OCI-LY7 (cell line): ENCODE data around the gene CDC42BPG.

Source experiments
- CTCF ChIP-seq: fragments of 200-600 bp; sonication (generic); conservative IDR thresholded peaks from 2 replicates; pipeline ENCODE4 v1.5.1; 2014; ENCODE audit warnings: mild to moderate bottlenecking, antibody characterized with exemption, low read length, moderate library complexity, mixed read lengths
- EZH2phosphoT487 ChIP-seq: fragments of 200-600 bp; sonication (generic); IDR thresholded peaks from 2 replicates; pipeline ENCODE4 v1.6.1; 2018; ENCODE audit warnings: low read depth, borderline replicate concordance, mild to moderate bottlenecking, mixed run types, antibody characterized with exemption, low read length, moderate library complexity, mixed read lengths

GRCh38 chr11:64879244-64879900 lies 34.9 kb upstream of the CDC42BPG start:
- TF ChIP-seq CTCF (no peak), EZH2phosphoT487 (no peak)
